PC-3 (cell line): ENCODE data around the gene PPIH.

Source experiments
- EZH2phosphoT487 ChIP-seq: fragments of 300-600 bp; sonication (generic); IDR thresholded peaks from 2 replicates; pipeline ENCODE4 v1.6.1; 2018; ENCODE audit warnings: mild to moderate bottlenecking, antibody characterized with exemption, low read length, borderline replicate concordance
- TF ChIP-seq, protein P1 (sequence below): fragments of 300-600 bp; sonication (generic); conservative IDR thresholded peaks from 2 replicates; pipeline ENCODE4 v1.5.1; 2017; ENCODE audit warnings: antibody characterized with exemption, low read depth, mild to moderate bottlenecking, low read length

DNA sequence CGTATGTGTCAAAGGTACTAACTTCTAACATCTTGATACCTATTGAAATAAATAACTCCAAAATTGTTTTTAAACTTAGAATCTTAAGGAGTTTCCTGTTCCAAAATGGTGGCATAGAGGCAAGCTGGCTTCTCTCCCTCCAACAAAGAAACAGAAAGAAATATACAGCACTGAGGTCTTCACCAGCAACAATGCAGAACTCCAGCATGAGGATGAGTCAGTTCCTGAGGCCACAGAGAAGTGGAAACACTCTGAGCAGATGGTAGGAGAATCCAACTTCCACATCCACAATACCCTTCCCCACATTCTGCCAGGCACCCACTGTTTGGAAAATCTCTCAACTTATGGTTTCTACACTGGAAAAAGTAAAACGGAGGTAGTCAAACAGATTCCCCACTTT is 12.2 kb upstream of the PPIH start:
- TF ChIP-seq, protein P1, sequence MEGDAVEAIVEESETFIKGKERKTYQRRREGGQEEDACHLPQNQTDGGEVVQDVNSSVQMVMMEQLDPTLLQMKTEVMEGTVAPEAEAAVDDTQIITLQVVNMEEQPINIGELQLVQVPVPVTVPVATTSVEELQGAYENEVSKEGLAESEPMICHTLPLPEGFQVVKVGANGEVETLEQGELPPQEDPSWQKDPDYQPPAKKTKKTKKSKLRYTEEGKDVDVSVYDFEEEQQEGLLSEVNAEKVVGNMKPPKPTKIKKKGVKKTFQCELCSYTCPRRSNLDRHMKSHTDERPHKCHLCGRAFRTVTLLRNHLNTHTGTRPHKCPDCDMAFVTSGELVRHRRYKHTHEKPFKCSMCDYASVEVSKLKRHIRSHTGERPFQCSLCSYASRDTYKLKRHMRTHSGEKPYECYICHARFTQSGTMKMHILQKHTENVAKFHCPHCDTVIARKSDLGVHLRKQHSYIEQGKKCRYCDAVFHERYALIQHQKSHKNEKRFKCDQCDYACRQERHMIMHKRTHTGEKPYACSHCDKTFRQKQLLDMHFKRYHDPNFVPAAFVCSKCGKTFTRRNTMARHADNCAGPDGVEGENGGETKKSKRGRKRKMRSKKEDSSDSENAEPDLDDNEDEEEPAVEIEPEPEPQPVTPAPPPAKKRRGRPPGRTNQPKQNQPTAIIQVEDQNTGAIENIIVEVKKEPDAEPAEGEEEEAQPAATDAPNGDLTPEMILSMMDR: no peak
- no peak for TF ChIP-seq EZH2phosphoT487
